Measurements from ENCODE around the gene FSTL5.
"Not testable (repeated sequence)": the region's sequence is repeated elsewhere in the genome, so short reads cannot be mapped to it uniquely, and the experiment has no call there.

The FSTL5 gene

GRCh38 chr4:162163892-162164759, at the start of gene FSTL5:
FSTL5 (minus strand) TSS chr4:162164000; CDS start chr4:162111396, 52,604 bp downstream.
- DNase-seq = no peak

GRCh38 chr4:162209706-162210105, 45.9 kb upstream of the FSTL5 start:
- DNase-seq = no peak

- not testable (repeated sequence) for DNase-seq
Observed at GRCh38 chr4:162203478-162203877, 39.7 kb upstream of the FSTL5 start.

DNA sequence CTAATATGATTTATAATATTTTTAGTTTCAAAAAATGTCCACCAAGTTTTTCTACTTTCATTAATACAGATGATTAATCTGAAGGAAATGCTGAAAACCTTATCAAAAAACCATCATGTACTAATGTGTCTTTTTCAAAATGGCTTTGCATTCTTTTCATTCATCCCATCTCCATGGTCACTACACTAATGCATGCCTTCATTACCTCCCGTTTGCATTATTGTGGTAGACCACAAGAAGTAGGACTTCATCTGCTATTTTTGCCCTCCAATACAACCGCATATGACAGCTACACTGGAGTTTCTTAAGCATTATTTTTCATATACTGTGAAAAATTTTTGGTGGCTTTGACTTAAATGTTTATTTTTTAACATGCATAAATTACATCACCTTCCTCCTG, 37.9 kb upstream of the FSTL5 start:
- no peak for DNase-seq

DNA sequence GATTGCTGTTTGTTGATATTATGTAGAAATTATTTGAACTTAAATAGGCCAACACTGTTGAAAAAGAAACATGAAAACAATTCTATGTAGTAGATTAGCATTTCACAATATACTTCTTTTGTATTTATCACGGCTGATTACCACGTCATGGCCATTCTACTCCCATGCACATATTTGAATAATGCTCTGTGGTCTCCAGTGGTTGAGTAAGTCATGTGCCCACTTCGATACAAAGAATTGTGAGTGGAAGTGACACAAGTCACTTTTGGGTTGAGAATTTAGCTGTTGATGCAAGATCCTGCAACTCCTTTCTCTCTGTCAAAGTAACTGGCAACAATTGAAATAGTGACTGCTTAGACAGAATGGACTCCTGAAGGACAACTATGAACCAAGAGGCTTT, 6.7 kb upstream of the FSTL5 start:
- no peak for DNase-seq

DNA sequence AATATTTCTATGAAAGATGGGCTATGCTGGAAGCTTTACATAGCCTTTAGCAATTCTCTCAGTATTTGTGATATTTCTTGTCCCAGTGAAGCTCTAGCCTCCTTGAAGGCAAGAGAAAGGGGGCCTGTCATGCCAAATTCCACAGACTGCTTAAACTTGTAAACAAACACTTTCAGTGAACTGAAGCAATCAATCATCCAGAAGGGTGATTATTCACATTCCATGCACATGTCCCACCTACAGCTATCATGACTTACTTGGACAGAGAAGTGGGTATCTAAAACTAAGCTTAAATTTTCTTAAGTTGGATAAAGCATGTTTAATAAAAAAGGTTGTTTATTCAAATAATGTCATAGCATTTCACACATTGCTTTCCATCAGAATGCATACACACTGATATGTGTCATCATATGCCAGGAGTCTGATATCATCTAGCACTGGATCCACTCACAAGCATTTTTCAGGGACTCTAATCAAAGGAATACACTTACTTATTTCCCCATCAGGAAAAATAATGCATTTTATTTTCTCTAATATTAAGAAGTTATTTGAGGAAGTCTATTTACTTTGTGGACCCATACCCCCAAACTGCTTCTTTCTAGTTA, 1.2 kb upstream of the FSTL5 start:
- DNase-seq = no peak

- no peak for DNase-seq
Observed at GRCh38 chr4:162162672-162163071, 1.1 kb downstream of the FSTL5 start.

GRCh38 chr4:162157241-162157640, 6.6 kb downstream of the FSTL5 start:
- DNase-seq = no peak

GRCh38 chr4:162154862-162155540, 8.8 kb downstream of the FSTL5 start:
- DNase-seq = no peak

GRCh38 chr4:162151850-162152249, 11.9 kb downstream of the FSTL5 start:
- no peak for DNase-seq

GRCh38 chr4:162151386-162151785, 12.4 kb downstream of the FSTL5 start:
- DNase-seq = no peak

DNA sequence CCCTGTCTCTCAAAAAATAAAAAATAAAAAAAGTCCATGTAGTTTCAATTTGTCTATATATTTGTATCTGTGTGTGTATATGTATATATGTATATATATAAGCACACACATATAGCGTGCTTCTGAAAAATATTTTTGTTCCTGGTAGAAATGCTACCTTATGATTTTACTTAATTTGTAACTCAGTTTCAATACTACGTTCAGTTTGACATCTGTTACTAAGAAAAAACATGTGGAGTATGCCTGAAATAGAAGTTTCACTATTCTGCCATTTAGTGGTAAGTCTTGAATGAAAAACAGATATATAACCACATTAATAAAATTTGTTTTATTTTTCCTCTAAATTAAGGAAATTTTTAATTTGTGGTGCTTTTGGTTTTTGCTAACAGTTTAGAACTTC, 14.2 kb downstream of the FSTL5 start:
- DNase-seq = no peak

DNA sequence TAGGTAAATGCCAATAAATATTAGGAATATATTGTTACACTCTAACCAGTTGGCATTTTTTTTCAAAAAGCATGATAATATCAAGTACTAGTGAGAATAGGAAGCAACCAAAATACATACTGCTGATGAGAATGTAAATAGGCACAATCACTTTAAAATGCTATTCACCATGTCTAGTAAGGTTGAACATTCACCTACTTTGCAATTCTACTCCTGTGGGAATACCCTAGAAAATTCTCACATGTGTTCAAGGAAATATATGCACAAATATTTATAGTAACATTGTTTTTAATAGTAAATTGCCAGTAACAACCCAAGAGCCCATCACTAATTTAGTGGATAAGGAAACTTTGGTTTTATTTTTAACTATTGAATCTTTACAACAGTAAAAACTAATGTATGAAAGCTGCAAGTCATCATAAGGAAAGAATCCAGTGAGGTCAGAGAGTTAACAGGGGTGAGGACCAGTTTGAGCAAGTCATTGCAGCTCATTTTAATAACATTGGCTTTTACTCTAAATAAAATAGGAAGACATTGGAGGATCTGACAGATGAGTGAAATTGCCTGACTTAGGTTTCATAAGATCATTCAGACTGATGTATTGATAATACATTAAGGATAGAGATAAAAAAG, 23.6 kb downstream of the FSTL5 start:
- no peak for DNase-seq

DNA sequence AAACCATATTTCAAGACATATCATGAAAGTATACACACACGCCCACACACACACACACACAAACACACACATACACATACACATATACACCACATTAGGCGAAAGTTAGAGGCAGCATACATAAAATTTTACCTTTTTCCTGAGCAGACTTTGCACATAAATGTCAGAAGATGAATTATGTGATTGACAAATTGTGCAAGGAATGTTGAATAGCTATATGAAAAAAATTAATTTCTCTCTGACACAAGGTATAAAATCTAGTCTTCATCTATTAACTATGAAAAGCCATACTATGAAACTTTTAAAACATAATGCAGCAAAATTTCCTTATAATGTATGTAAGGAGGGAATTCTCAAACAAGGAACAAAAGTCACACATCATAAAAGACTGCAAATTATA, 24.4 kb downstream of the FSTL5 start:
- DNase-seq = no peak

GRCh38 chr4:162131256-162131655, 32.5 kb downstream of the FSTL5 start:
- no peak for DNase-seq

DNA sequence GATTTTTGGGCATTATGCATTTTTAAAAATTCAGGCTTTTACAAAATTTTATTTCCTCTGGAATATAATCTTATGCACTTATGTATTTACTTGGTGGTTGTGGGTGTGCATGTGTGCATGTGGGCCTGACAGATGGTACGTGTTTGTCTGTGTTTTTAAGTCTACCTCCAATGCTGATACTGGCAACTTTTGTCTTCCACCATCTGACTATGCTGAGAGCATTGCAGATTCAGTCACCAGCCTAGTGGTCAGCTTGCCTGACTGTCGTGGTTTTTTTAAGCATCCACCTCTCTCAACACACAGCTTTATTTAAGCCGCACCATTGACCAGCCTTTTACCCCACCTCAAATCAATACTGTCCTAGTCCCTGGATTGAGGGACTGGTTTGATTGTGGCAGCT, 37.1 kb downstream of the FSTL5 start:
- no peak for DNase-seq

GRCh38 chr4:162117051-162117450, 46.7 kb downstream of the FSTL5 start:
- no peak for DNase-seq

GRCh38 chr4:162116095-162116779, 47.6 kb downstream of the FSTL5 start:
- no peak for DNase-seq

- no peak for DNase-seq
Observed at GRCh38 chr4:162115333-162115732, 48.5 kb downstream of the FSTL5 start.

GRCh38 chr4:162111078-162111477, 52.7 kb downstream of the FSTL5 start:
- DNase-seq = no peak

- no peak for DNase-seq
Observed at GRCh38 chr4:162104459-162105124, 59.2 kb downstream of the FSTL5 start.

- not testable (repeated sequence) for DNase-seq
Observed at GRCh38 chr4:162103908-162104307, 59.9 kb downstream of the FSTL5 start.
